DOHH2 (cell line): ENCODE measurements around the gene ATG10.

ENCODE experiments used
- H3F3A ChIP-seq: fragments of 200-600 bp; sonication (generic), shearing (Covaris generic); 2 replicates; pipeline ENCODE4 v1.6.0; 2016; ENCODE audit warnings: antibody characterized with exemption, mild to moderate bottlenecking; ENCODE audit not compliant: control insufficient read depth, insufficient read depth
- H3K27ac ChIP-seq: fragments of 200-600 bp; sonication (generic); 2 replicates; pipeline ENCODE4 v1.5.1; 2014; ENCODE audit warnings: low read depth, mild to moderate bottlenecking, low read length, moderate library complexity
- H3K27me3 ChIP-seq: fragments of 200-600 bp; sonication (generic); 2 replicates; pipeline ENCODE4 v1.6.1; 2014; ENCODE audit warnings: mild to moderate bottlenecking, low read length, mixed read lengths; ENCODE audit not compliant: control insufficient read depth
- H3K36me3 ChIP-seq: fragments of 200-600 bp; sonication (generic); 2 replicates; pipeline ENCODE4 v1.6.1; 2014; ENCODE audit warnings: mild to moderate bottlenecking, low read length, moderate library complexity, mixed read lengths; ENCODE audit not compliant: control insufficient read depth
- H3K4me1 ChIP-seq: fragments of 200-600 bp; sonication (generic); 2 replicates; pipeline ENCODE4 v1.6.1; 2014; ENCODE audit warnings: mild to moderate bottlenecking, low read length, mixed read lengths; ENCODE audit not compliant: control insufficient read depth
- H3K4me2 ChIP-seq: fragments of 200-600 bp; sonication (generic); 2 replicates; pipeline ENCODE4 v1.6.0; 2014; ENCODE audit warnings: mild to moderate bottlenecking, low read length, moderate library complexity
- H3K4me3 ChIP-seq: fragments of 200-600 bp; sonication (generic); 2 replicates; pipeline ENCODE4 v1.5.1; 2014; ENCODE audit warnings: mild to moderate bottlenecking, low read length, mixed read lengths
- H3K79me2 ChIP-seq: fragments of 200-600 bp; sonication (generic); 2 replicates; pipeline ENCODE4 v1.6.1; 2014; ENCODE audit warnings: mild to moderate bottlenecking, low read length, mixed read lengths; ENCODE audit not compliant: control insufficient read depth
- H3K9me2 ChIP-seq: fragments of 200-600 bp; sonication (generic); replicated peaks from 2 replicates; pipeline ENCODE4 v1.6.1; 2014; ENCODE audit warnings: mild to moderate bottlenecking, low read length, mixed read lengths; ENCODE audit not compliant: control insufficient read depth
- H3K9me3 ChIP-seq: fragments of 200-600 bp; sonication (generic); 2 replicates; pipeline ENCODE4 v1.6.1; 2014; ENCODE audit warnings: antibody characterized with exemption, low read length, mixed read lengths; ENCODE audit not compliant: control insufficient read depth, insufficient read depth
- H4K20me1 ChIP-seq: fragments of 200-600 bp; sonication (generic); 2 replicates; pipeline ENCODE4 v1.6.0; 2014; ENCODE audit warnings: low read depth, mild to moderate bottlenecking, antibody characterized with exemption, low read length, moderate library complexity; ENCODE audit not compliant: control insufficient read depth, insufficient read depth
- CTCF ChIP-seq: fragments of 200-600 bp; sonication (generic); IDR thresholded peaks from one replicate; pipeline ENCODE4 v1.5.1; 2014; ENCODE audit warnings: antibody characterized with exemption, mild to moderate bottlenecking, low read depth, low read length; ENCODE audit not compliant: poor library complexity, severe bottlenecking
- EZH2phosphoT487 ChIP-seq: fragments of 200-600 bp; sonication (generic); IDR thresholded peaks from 2 replicates; pipeline ENCODE4 v1.6.1; 2017; ENCODE audit warnings: borderline replicate concordance, mild to moderate bottlenecking, antibody characterized with exemption, low read length, moderate library complexity, mixed read lengths

Gene ATG10

GRCh38 chr5:82162573-82162972, 190.8 kb downstream of the ATG10 start:
- Histone ChIP-seq H3K4me3 (no peak overlapping the region), H3K9me3 (no peaks in the 10 kb centered on the region), H3K9me2 (no peaks in the 10 kb centered on the region), H3K4me2 (no peak overlapping the region), H4K20me1 (no peaks in the 10 kb centered on the region), H3F3A (no peaks in the 10 kb centered on the region), H3K36me3 (no peaks in the 10 kb centered on the region), H3K79me2 (no peaks in the 10 kb centered on the region), H3K27me3 (no peaks in the 10 kb centered on the region), H3K27ac (no peak overlapping the region), H3K4me1 (peaks cover 5% of the 10 kb centered on the region)
- TF ChIP-seq CTCF, result no peak
- TF ChIP-seq EZH2phosphoT487, result no peak

GRCh38 chr5:82163452-82164175, 191.8 kb downstream of the ATG10 start:
- Histone ChIP-seq H3K36me3 (no peaks in the 10 kb centered on the region), H3K4me3 (no peak overlapping the region), H4K20me1 (no peaks in the 10 kb centered on the region), H3K9me2 (no peaks in the 10 kb centered on the region), H3K79me2 (no peaks in the 10 kb centered on the region), H3K9me3 (no peaks in the 10 kb centered on the region), H3F3A (no peaks in the 10 kb centered on the region), H3K27me3 (no peaks in the 10 kb centered on the region), H3K4me2 (no peak overlapping the region), H3K27ac (no peak overlapping the region), H3K4me1 (peaks cover 5% of the 10 kb centered on the region)
- TF ChIP-seq EZH2phosphoT487 (no peak), CTCF (no peak)

GRCh38 chr5:82164176-82164976, 192.6 kb downstream of the ATG10 start:
- peaks cover 5% of the 10 kb centered on the region for H3K4me1 ChIP-seq
- H3K36me3 ChIP-seq, result no peaks in the 10 kb centered on the region
- H3K4me2 ChIP-seq, result no peak overlapping the region
- TF ChIP-seq EZH2phosphoT487 (no peak), CTCF (no peak)
- no peaks in the 10 kb centered on the region for H3K79me2 ChIP-seq
- no peaks in the 10 kb centered on the region for H3F3A ChIP-seq
- H3K27ac ChIP-seq, result no peak overlapping the region
- H4K20me1 ChIP-seq, result no peaks in the 10 kb centered on the region
- no peaks in the 10 kb centered on the region for H3K9me3 ChIP-seq
- H3K27me3 ChIP-seq, result no peaks in the 10 kb centered on the region
- no peaks in the 10 kb centered on the region for H3K9me2 ChIP-seq
- H3K4me3 ChIP-seq, result no peak overlapping the region
